Endodermal cell (in vitro differentiated cells): ENCODE measurements around the gene ADAM22. TPM values are rescaled to one million over a fixed set of nuclear protein-coding genes. Genes with fewer than 3 reads are reported as not detected.

Experiments used
- DNase-seq: peaks from one replicate; pipeline ENCODE4 v3.0.0-alpha.2; 2017
- H3K27ac ChIP-seq: 2 replicates; pipeline ENCODE4 v1.5.1; 2013; ENCODE audit warnings: mild to moderate bottlenecking, low read depth, low read length, moderate library complexity
- H3K27me3 ChIP-seq: 2 replicates; pipeline ENCODE4 v1.6.1; 2013; ENCODE audit warnings: mild to moderate bottlenecking, low read length, moderate library complexity; ENCODE audit not compliant: insufficient read depth, control insufficient read depth, poor library complexity, severe bottlenecking
- H3K36me3 ChIP-seq: 2 replicates; pipeline ENCODE4 v1.7.0; 2013; ENCODE audit warnings: mild to moderate bottlenecking, low read length, moderate library complexity; ENCODE audit not compliant: control insufficient read depth, insufficient read depth
- H3K4me1 ChIP-seq: one replicate; pipeline ENCODE4 v1.7.0; 2013; ENCODE audit warnings: low read length; ENCODE audit not compliant: control insufficient read depth, insufficient read depth
- H3K4me3 ChIP-seq: 2 replicates; pipeline ENCODE4 v1.5.1; 2013; ENCODE audit warnings: mild to moderate bottlenecking, low read length, moderate library complexity
- H3K9ac ChIP-seq: 2 replicates; pipeline ENCODE4 v1.6.1; 2013; ENCODE audit warnings: mild to moderate bottlenecking, low read length, moderate library complexity; ENCODE audit not compliant: poor library complexity, severe bottlenecking; ENCODE audit errors: extremely low read depth
- H3K9me3 ChIP-seq: 2 replicates; pipeline ENCODE4 v1.6.1; 2013; ENCODE audit warnings: mild to moderate bottlenecking, low read length, moderate library complexity; ENCODE audit not compliant: control insufficient read depth
- H3K27ac Mint-ChIP-seq: 2 replicates; pipeline ENCODE4 v1.8.0; 2020; ENCODE audit warnings: mixed read lengths
- H3K27me3 Mint-ChIP-seq: 2 replicates; pipeline ENCODE4 v1.8.0; 2021; ENCODE audit warnings: mild to moderate bottlenecking, mixed read lengths; ENCODE audit not compliant: insufficient read depth
- H3K36me3 Mint-ChIP-seq: 2 replicates; pipeline ENCODE4 v1.8.0; 2020; ENCODE audit warnings: low read depth, mixed read lengths
- H3K4me1 Mint-ChIP-seq: 2 replicates; pipeline ENCODE4 v1.8.0; 2020; ENCODE audit warnings: mixed read lengths
- H3K4me3 Mint-ChIP-seq: 2 replicates; pipeline ENCODE4 v1.8.0; 2020; ENCODE audit warnings: mild to moderate bottlenecking, moderate library complexity, mixed read lengths
- H3K9me3 Mint-ChIP-seq: 2 replicates; pipeline ENCODE4 v1.8.0; 2020; ENCODE audit warnings: mild to moderate bottlenecking, mixed read lengths
- CTCF ChIP-seq: fragments of 200-600 bp; sonication (generic); conservative IDR thresholded peaks from 2 replicates; pipeline ENCODE4 v1.5.0; 2021; ENCODE audit warnings: antibody characterized with exemption, mild to moderate bottlenecking
- WGBS, 2 experiments: methylation state at CpG; one replicate each; pipeline versions ENCODE4 v1.1.5 to v1.1.7; 2013; ENCODE audit warnings: missing lambda C conversion rate in 2 of 2, mixed read lengths in 1 of 2; ENCODE audit not compliant: insufficient coverage in 1 of 2, insufficient read length in 1 of 2; 5-methylcytosine and 5-hydroxymethylcytosine counted together
- total RNA-seq, 2 donors: library from RNA; stranded (reverse); fragmentation: NEBNext Ultra II Directional in 1 of 2; extraction: Animal tissue kit (Norgen Biotek cat#: 25700) in 1 of 2; gene quantifications; 2 replicates in 1 of 2; 3 replicates in 1 of 2; pipeline ENCODE4 v1.2.1, GENCODE V29; 2021

ADAM22 gene
- total RNA-seq, 2 donors from 2014 or later, result 10.9 to 11.5 TPM

- Mint-ChIP-seq H3K36me3 (no peaks in the 10 kb centered on the region), H3K4me3 (no peak overlapping the region), H3K27ac (no peak overlapping the region), H3K4me1 (no peaks in the 10 kb centered on the region), H3K9me3 (no peaks in the 10 kb centered on the region), H3K27me3 (no peaks in the 10 kb centered on the region)
- H3K36me3 ChIP-seq, result no peaks in the 10 kb centered on the region
- no peaks in the 10 kb centered on the region for H3K27me3 ChIP-seq
- no peak for DNase-seq
- WGBS, 2 experiments, result 88 to 90% methylated on average over 3 of the region's 3 CpGs
- TF ChIP-seq CTCF, result no peak
- no peaks in the 10 kb centered on the region for H3K4me1 ChIP-seq
- H3K4me3 ChIP-seq, result no peak overlapping the region
- H3K9ac ChIP-seq, result no peak overlapping the region
- no peaks in the 10 kb centered on the region for H3K9me3 ChIP-seq
- no peak overlapping the region for H3K27ac ChIP-seq
These were observed 69.5 kb downstream of the ADAM22 start for GRCh38 chr7:88003581-88003980.

- TF ChIP-seq CTCF, result no peak
- no peak overlapping the region for H3K27ac Mint-ChIP-seq
- H3K36me3 Mint-ChIP-seq, result no peaks in the 10 kb centered on the region
- no peak for DNase-seq
- H3K9me3 Mint-ChIP-seq, result no peaks in the 10 kb centered on the region
- no peak overlapping the region for H3K4me3 Mint-ChIP-seq
- Histone ChIP-seq H3K27ac (no peak overlapping the region), H3K27me3 (no peaks in the 10 kb centered on the region), H3K4me3 (no peak overlapping the region), H3K4me1 (no peaks in the 10 kb centered on the region), H3K9me3 (no peaks in the 10 kb centered on the region), H3K9ac (no peak overlapping the region), H3K36me3 (no peaks in the 10 kb centered on the region)
- H3K4me1 Mint-ChIP-seq, result no peaks in the 10 kb centered on the region
- H3K27me3 Mint-ChIP-seq, result no peaks in the 10 kb centered on the region
These were observed 71.1 kb downstream of the ADAM22 start for GRCh38 chr7:88005191-88005590.

- no peak overlapping the region for H3K9ac ChIP-seq
- no peaks in the 10 kb centered on the region for H3K9me3 ChIP-seq
- Mint-ChIP-seq H3K27ac (no peak overlapping the region), H3K4me3 (no peak overlapping the region), H3K27me3 (no peaks in the 10 kb centered on the region), H3K4me1 (no peaks in the 10 kb centered on the region), H3K9me3 (no peaks in the 10 kb centered on the region), H3K36me3 (no peaks in the 10 kb centered on the region)
- no peak for DNase-seq
- no peaks in the 10 kb centered on the region for H3K36me3 ChIP-seq
- H3K27ac ChIP-seq, result no peak overlapping the region
- TF ChIP-seq CTCF, result no peak
- no peak overlapping the region for H3K4me3 ChIP-seq
- 97% methylated on average over 3 of the region's 3 CpGs; no CpG with 5 or more reads in 1 of the 2 experiments for WGBS, 2 experiments
- no peaks in the 10 kb centered on the region for H3K27me3 ChIP-seq
- no peaks in the 10 kb centered on the region for H3K4me1 ChIP-seq
These were observed 75.6 kb downstream of the ADAM22 start for GRCh38 chr7:88009651-88010050.
